Endothelial cell (in vitro differentiated cells): ENCODE measurements around the gene SNAP29. TPM values are rescaled to one million over a fixed set of nuclear protein-coding genes. Genes with fewer than 3 reads are reported as not detected.
"Not testable (repeated sequence)": the region's sequence is repeated elsewhere in the genome, so short reads cannot be mapped to it uniquely, and the experiment has no call there.

ENCODE experiments used
- DNase-seq: peaks from one replicate; pipeline ENCODE4 v3.0.0; 2021; ENCODE audit warnings: low spot score
- H3K27ac Mint-ChIP-seq: one replicate; pipeline ENCODE4 v1.8.0; 2021; ENCODE audit warnings: mixed read lengths, inconsistent platforms; ENCODE audit not compliant: unreplicated experiment
- H3K27me3 Mint-ChIP-seq: one replicate; pipeline ENCODE4 v1.8.0; 2021; ENCODE audit warnings: mild to moderate bottlenecking, moderate library complexity, mixed read lengths, inconsistent platforms; ENCODE audit not compliant: unreplicated experiment
- H3K36me3 Mint-ChIP-seq: one replicate; pipeline ENCODE4 v1.8.0; 2021; ENCODE audit warnings: mild to moderate bottlenecking, low read depth, mixed read lengths, inconsistent platforms; ENCODE audit not compliant: unreplicated experiment
- H3K4me1 Mint-ChIP-seq: one replicate; pipeline ENCODE4 v1.8.0; 2021; ENCODE audit warnings: mild to moderate bottlenecking, mixed read lengths, inconsistent platforms; ENCODE audit not compliant: unreplicated experiment
- H3K4me3 Mint-ChIP-seq: one replicate; pipeline ENCODE4 v1.8.0; 2021; ENCODE audit warnings: mild to moderate bottlenecking, mixed read lengths, inconsistent platforms; ENCODE audit not compliant: unreplicated experiment
- H3K9me3 Mint-ChIP-seq: one replicate; pipeline ENCODE4 v1.8.0; 2021; ENCODE audit warnings: mixed read lengths, inconsistent platforms; ENCODE audit not compliant: unreplicated experiment
- total RNA-seq: library from RNA; stranded (reverse); fragmentation: NEBNext Ultra II Directional; extraction: Animal tissue kit (Norgen Biotek cat#: 25700); gene quantifications from one replicate; pipeline ENCODE4 v1.2.1, GENCODE V29; 2021; ENCODE audit not compliant: unreplicated experiment
- TF ChIP-seq, protein P1 (sequence below): fragments of 200-600 bp; sonication (generic); IDR thresholded peaks from one replicate; pipeline ENCODE4 v1.5.0; 2021; ENCODE audit warnings: antibody characterized with exemption; ENCODE audit not compliant: unreplicated experiment

SNAP29 gene
- total RNA-seq, 1 donor from 2014 or later, result 22.7 TPM

GRCh38 chr22:20906387-20906767, 47.6 kb downstream of the SNAP29 start:
- no peaks in the 10 kb centered on the region for H3K9me3 Mint-ChIP-seq
- TF ChIP-seq, protein P1, sequence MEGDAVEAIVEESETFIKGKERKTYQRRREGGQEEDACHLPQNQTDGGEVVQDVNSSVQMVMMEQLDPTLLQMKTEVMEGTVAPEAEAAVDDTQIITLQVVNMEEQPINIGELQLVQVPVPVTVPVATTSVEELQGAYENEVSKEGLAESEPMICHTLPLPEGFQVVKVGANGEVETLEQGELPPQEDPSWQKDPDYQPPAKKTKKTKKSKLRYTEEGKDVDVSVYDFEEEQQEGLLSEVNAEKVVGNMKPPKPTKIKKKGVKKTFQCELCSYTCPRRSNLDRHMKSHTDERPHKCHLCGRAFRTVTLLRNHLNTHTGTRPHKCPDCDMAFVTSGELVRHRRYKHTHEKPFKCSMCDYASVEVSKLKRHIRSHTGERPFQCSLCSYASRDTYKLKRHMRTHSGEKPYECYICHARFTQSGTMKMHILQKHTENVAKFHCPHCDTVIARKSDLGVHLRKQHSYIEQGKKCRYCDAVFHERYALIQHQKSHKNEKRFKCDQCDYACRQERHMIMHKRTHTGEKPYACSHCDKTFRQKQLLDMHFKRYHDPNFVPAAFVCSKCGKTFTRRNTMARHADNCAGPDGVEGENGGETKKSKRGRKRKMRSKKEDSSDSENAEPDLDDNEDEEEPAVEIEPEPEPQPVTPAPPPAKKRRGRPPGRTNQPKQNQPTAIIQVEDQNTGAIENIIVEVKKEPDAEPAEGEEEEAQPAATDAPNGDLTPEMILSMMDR, result no peak
- DNase-seq, result no peak
- no peaks in the 10 kb centered on the region for H3K27me3 Mint-ChIP-seq
- H3K27ac Mint-ChIP-seq, result no peak overlapping the region
- no peak overlapping the region for H3K4me3 Mint-ChIP-seq
- no peaks in the 10 kb centered on the region for H3K36me3 Mint-ChIP-seq
- H3K4me1 Mint-ChIP-seq, result no peaks in the 10 kb centered on the region

GRCh38 chr22:20908717-20909116, 49.9 kb downstream of the SNAP29 start:
- H3K27me3 Mint-ChIP-seq, H3K4me3 Mint-ChIP-seq, H3K27ac Mint-ChIP-seq, DNase-seq, H3K36me3 Mint-ChIP-seq, H3K9me3 Mint-ChIP-seq, H3K4me1 Mint-ChIP-seq: not testable (repeated sequence)

DNA sequence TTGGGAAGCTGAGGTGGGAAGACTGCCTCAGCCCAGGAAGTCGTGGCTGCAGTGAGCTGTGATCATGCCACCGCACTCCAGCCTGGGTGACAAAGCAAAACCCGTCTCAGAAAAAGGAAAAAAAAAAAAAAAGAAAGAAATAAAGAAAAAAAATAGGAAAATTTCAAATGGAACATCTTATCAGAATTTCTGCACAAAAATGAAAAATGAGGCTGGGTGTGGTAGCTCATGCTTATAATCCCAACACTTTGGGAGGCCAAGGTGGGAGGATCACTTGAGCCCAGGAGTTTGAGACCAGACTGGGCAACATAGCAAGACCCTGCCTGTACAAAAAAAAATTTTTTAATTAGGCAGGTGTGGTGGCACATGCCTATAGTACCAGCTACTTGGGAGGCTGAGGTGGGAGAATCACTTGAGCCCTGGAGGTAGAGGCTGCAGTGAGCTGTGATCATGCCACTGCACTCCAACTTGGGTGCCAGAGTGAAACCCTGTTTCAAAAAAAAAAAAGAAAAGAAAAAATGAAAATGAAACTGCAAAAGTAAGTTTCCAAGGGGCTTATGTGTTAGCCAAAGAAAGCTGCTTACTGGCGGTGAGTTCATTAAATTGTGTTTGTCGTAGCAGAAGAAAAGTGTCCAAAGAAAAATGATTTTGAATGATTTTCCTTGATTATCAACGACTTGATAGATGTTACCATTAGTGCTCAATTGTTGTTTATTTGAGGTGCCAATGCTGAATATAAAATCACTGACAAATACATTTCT, 50.9 kb downstream of the SNAP29 start:
- no peaks in the 10 kb centered on the region for H3K4me1 Mint-ChIP-seq
- H3K36me3 Mint-ChIP-seq, result no peaks in the 10 kb centered on the region
- no peaks in the 10 kb centered on the region for H3K9me3 Mint-ChIP-seq
- peaks cover 2% of the 10 kb centered on the region for H3K27me3 Mint-ChIP-seq
- no peak for DNase-seq
- no peak overlapping the region for H3K27ac Mint-ChIP-seq
- TF ChIP-seq, protein P1, result no peak
- H3K4me3 Mint-ChIP-seq, result no peak overlapping the region

DNA sequence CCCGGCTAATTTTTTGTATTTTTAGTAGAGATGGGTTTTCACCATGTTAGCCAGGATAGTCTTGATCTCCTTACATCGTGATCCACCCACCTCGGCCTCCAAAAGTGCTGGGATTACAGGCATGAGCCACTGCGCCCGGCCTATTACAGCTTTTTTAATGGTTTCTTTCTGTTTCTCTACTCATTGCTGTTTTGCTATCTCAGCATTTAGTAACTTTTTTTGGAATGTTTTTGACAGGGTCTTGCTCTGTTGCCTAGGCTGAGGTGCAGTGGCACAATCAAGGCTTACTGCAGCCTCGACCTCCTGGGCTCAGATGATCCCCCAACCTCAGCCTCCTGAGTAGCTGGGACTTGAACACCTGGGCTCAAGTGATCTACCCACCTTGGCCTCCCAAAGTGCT, 53.7 kb downstream of the SNAP29 start:
- Mint-ChIP-seq H3K36me3 (no peaks in the 10 kb centered on the region), H3K27ac (no peak overlapping the region), H3K4me3 (no peak overlapping the region), H3K4me1 (peaks cover 10% of the 10 kb centered on the region), H3K9me3 (no peaks in the 10 kb centered on the region), H3K27me3 (peaks cover 10% of the 10 kb centered on the region)
- no peak for DNase-seq
- TF ChIP-seq, protein P1, result no peak

- TF ChIP-seq, protein P1, result peak; percentile 86
- Mint-ChIP-seq H3K27me3 (peaks cover 15% of the 10 kb centered on the region), H3K27ac (peak within 1 kb of the TSS; percentile 95), H3K36me3 (no peaks in the 10 kb centered on the region), H3K4me1 (peaks cover 29% of the 10 kb centered on the region), H3K9me3 (no peaks in the 10 kb centered on the region), H3K4me3 (peak within 1 kb of the TSS; percentile 99)
- peak; percentile 97 for DNase-seq
Observed at GRCh38 chr22:20916916-20917810, 58.4 kb downstream of the SNAP29 start, which contains the start of gene CRKL. Gene CRKL, plus strand, starts transcription at chr22:20917407. Its CDS starts 528 bp downstream, at chr22:20917935.
